NCI-H524 treated with DMSO at 0.1 percent for 48 hours (cell line): ENCODE data around the gene VRK3.

ENCODE experiments used
- DNase-seq: peaks from one replicate; lab custom pipeline; 2025; lab: John Stamatoyannopoulos, UW

VRK3 gene

DNA sequence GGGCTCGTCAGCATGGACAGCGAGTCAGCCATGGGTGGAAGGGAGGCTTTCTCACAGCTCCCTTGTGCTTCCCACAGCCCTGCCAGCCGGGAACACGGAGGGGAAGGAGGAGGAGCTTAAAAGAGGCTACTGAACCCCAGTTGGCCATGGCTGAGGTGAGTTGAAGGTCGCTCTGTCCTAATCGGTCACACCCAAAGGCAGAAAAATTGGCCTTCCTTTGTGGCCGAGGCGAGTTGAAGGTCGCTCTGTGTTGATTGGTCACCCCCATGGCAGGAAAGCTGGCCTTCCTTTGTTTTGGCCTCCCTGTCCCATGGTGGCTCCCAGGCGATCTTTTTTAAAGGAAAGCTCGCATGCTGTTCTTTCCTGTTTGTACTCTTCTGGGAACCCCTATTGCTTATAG is 5.8 kb upstream of the VRK3 start:
- DNase-seq: no peak

DNA sequence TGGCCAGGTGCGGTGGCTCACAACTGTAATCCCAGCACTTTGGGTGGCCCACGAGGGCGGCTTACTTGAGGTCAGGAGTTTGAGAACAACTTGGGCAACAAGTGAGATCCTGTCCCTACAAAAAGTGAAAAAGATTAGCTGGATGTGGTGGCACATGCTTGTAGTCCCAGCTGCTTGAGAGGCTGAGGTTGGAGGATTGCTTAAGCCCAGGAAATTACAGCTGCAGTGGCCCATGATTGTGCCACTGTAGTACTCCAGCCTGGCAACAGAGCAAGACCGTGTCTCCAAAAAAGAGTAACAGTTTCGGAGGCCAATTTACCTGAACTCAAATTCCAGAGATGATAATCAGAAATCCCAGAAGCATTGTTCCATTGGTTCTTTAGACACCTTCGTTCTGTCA is 5.1 kb upstream of the VRK3 start:
- no peak for DNase-seq

DNA sequence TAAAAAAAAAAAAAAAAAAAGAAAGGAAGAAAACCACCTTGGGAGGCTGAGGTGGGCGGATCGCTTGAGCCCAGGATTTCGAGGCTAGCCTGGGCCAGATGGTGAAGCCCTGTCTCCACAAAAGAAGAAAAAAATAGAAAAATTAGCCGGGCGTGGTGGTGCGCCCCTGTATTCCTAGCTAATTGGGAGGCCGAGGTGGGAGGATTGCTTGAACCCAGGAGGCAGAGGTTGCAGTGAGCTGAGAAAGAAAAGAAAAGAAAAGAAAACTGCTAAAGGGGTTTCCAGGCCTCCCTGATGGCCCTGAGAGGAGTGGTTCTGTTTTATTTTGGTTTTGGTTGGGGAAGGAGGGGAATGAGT is 1.4 kb upstream of the VRK3 start:
- DNase-seq: no peak

DNA sequence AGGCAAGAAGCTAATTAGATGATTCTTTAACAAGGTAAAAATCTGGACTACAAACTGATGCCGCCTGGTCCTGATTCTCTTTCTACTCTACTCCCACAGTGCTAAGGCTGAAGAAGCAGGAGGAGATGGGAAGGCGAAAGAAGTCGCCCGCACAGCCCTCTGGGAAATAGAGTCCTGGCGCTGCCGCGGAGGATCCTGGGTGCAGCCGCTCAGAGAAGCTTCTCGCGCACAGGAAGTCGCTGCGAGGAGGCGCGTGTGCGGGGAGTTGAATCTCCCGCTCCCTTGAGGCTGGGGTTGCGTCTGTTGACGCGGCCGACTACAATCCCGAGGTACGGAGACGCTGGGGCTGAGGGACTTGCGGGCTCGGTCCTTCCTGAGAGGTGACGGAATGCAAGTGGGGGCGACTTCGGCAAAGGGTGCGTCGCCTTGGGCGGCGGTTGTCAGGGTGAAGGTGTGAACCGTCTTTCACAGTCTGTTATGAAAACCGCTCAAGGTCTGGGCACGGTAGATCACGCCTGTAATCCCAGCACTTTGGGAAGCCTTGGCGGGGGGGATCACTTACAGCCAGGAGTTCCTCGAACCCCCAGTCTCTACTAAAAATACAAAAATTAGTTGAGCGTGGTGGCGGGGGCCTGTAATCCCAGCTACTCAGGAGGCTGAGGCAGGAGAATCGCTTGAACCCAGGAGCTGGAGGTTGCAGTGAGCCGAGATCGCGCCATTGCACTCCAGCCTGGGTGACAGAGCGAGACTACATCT is 800 bp upstream of the VRK3 start, which contains the start of gene ZNF473:
ZNF473 (plus strand) TSS at position 212 of the 756 bp plus-strand sequence. CDS start 5,078 bp downstream, outside the sequence.
- peak; percentile 95 for DNase-seq

DNA sequence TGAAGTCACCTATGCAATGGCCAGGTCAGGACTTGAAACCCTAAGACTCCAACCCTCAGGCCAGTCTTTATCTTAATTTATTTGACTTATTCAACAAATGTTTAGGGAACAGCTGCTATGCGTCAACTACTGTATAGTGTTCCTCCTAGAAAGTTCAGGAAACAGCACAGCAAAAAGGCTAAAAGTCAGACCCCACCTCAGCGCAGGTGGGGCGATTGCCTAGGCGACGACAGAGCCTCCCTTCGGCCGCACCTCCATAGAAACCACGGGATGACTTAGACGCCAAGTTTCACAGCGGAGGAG is 502 bp downstream of the VRK3 start:
- DNase-seq: no peak

DNA sequence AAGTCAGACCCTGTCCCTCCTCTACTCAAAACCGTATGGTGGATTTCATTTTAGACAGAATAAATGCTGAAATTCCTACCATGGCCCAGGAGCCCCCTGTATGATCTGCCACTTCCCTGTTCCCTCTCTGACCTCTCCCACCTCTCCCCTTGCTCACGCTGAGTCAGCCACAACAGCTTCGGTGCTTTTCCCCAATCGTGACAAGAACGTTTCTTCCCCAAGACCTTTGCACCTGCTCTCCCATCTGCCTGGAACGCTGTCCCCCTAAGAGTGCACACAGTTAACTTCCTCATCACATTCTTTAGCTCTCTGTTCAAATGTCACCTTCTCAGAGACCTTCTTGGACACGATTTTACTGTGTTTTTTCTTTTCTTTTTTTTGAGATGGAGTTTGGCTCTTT is 2.3 kb downstream of the VRK3 start:
- DNase-seq: no peak

DNA sequence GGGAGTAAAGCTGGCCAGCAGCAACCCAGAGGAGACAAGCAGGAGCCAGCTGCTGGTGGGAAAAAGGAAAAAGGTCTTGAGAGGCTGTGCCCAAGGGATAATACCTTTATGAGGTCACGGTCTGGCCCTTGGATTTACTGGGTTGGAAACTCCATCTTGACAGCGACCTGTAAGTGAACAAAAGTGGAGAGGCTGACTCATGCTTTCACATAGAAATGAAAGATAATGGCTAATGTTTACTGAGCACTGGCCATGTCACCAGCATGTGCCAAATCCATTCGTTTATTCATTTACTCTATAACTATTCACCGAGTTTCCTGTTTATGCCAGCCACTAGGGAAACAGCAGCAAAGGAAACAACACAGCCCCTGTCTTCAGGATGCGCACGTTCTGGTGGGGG is 4.7 kb downstream of the VRK3 start:
- DNase-seq: no peak

DNA sequence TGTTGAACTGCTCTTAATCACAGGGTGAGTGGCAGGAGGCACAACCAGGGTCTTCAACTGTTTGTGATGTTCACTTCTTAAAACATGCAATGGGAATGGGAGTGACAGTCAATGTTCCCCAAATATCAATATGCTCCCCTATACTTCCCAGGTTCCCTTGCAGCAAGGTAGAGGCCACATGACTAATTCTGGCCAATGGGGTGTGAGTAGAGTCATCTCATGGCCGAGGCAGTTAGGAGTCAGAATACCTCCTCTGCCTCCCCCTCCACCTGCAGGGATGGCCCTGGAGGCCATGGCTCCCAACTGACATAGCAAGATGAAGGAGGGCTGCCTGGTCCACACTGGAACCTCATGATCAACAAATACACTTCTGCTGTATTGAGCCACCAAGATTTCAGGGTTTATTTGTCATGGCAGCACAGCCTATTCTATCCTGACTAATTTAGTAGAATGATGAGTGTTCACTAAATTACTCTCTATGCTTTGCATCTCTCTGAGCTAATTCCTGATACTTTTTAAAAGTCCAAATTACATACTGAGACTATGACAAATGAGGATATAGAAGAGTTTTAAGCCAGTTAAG is 8.9 kb downstream of the VRK3 start:
- DNase-seq: no peak

DNA sequence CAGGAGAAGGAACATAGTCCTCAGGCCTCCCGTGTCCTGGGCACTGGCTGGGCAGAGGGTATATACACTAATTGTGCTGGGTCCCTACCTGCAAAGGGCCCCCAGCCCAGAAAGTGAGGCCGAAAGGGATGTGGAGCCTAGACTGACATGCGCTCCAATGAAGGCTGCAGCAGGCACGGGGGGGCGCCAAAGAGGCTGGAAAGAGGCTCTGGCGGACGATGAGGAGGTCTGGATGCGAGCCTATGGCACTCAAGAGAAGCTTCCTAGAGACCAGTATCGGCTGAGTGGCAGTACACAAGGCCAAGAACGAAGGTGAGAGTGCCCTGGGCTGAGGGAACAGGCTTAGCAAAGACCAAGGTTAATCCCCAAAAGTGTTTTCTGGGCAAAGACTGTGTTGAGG is 16.6 kb downstream of the VRK3 start:
- DNase-seq: no peak

DNA sequence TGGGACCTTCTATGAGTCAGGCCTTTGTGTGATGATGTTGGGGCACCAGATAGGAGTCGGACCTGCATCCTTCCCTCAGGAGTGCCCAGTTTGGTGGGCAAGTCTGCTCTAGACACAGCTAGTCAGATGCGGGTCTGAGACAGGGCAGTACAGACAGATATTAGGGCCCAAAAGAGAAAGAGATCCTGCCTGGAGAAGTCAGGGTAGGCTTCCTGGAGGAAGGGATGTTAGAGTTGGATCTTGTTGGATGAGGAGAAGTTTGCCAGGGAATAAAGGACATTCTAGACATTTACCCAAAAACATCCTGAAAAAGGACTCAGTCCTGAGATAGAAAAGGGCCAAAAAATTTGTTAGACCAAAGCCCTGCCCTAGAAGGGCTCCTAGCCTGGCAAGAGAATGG is 17.2 kb downstream of the VRK3 start:
- no peak for DNase-seq

DNA sequence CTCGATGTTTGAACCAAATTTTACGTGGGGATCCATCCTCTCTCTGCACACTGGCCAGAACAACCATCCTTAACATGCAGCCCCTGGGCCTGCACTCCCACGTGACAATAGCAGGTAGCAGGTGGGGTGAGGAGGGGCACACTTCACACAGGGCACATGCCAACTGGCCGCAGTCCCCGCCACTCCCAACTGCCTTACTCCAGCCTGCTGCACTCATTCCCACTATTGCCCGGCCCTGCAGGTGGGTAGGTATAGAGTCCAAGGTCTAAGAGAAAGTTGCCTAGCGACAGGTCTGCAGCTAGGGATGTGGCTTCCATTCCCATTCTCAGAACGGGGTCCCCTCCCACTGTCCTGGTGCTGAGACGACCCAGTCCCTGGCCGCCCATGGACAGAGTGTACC is 18.0 kb downstream of the VRK3 start:
- DNase-seq: no peak

DNA sequence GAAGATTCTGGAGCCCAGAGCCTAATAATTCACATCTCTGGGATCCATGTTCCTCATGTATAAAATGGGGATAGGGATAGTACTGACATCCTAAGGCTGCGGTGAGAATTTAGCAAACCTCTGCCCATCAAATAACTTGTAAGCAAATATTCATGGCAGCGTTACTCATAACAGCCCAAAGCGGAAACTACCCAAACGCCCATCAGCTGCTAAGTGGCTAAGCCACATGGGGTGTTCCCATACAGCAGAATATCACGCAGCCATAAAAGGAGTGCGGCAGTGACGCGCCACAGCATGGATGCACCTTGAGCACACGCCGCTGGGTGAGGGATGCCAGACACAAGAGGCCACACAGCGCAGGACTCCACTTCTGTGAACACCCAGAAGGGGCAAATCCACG is 19.7 kb downstream of the VRK3 start:
- DNase-seq: no peak

DNA sequence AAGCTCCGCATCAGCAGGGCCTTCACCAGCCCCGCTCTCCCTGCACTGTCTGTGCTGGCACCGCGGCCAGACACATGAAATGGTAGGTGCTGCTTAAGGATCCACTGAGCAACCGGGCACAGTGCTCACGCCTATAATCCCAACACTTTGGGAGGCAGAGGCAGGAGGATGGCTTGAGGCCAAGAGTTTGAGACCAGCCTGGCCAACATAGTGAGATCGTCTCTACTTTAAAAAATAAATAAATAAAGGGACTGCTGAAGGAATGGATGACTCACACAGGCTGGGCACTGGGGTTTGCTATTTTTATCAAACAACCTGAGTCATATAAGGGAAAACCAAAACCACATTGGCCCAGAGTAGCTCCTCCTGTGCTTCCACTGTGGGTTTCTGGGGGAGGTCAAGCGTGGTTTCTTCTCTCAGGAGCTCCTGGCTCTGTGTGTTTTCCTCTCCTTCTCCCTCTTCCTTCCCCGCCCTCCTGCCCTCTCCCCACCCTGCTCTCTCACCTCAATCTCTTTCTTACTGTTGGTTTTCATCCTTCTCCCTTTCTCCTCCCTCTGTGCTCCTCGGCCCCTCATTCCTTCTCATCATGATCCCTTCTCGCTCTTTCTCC is 21.3 kb downstream of the VRK3 start:
- no peak for DNase-seq

DNA sequence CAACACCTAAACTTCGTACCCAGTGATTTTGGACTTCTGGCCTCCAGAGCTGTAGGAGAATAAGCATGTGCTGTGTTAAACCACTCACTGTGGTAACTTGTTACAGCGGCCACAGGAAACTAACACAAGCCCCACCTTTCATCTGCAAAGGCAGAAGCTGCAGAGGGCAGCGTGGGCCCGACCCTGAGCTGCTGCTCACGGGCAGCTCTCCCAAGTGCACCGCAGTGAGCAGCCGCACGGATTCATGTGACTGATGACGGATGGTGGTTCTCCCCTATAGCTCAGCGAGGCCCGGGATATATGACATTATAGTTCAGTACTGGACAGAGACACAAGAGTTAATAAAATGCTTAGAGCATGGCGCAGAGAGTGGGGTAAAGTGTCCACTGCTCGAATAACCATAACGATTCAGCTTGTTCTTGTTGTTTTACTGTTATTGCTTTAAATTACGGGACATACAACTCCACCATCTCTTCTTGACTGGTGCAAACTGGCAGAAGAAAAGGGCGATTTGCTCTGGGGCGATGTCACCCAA is 21.9 kb downstream of the VRK3 start:
- DNase-seq: no peak

DNA sequence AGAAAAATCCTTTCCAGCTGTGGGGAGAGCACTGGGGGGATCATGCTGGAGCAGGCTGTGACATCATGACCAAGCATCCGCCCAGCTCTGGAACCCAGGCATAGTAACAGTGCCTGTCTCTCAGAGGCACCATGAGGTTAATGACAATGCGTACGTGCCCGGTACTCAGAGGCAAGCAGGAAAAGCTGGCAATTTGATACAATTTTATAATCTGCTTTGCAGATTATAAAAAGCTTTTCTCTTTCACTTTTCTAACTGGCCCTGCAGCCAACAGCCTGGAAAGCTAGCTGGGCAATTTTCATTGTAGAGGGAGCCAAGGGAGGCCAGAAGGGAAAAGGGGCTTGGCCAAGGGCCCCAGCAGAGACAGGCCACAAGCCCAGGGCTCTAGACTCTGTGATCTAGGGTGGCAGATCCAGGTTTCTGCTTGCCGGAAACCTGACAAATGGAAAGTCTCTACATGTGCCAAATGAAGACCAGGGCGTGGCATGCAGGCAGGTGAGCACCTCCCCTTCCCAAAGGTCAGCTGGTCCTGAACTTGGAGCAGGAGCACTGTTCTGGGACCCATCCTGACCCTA is 22.7 kb downstream of the VRK3 start:
- DNase-seq: no peak

DNA sequence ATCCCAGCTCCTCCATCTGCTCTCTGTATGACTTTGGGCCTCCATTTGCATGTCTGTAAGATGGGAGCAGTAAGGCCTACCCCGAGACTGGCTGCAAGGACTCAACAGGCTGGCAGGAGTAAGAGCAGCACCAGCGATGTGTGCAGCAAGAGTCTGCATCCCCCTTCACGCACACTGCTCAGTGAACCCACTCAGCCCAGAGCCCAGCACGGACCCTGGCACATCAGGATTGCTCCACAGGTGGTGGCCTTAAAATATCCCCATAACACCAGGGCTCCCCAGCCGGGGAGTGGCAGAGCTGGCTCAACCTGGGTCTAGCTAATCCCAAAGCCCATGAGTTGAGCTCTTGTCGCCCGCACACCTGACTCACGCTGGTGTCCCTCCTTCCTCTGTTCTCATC is 23.4 kb downstream of the VRK3 start:
- DNase-seq: no peak

DNA sequence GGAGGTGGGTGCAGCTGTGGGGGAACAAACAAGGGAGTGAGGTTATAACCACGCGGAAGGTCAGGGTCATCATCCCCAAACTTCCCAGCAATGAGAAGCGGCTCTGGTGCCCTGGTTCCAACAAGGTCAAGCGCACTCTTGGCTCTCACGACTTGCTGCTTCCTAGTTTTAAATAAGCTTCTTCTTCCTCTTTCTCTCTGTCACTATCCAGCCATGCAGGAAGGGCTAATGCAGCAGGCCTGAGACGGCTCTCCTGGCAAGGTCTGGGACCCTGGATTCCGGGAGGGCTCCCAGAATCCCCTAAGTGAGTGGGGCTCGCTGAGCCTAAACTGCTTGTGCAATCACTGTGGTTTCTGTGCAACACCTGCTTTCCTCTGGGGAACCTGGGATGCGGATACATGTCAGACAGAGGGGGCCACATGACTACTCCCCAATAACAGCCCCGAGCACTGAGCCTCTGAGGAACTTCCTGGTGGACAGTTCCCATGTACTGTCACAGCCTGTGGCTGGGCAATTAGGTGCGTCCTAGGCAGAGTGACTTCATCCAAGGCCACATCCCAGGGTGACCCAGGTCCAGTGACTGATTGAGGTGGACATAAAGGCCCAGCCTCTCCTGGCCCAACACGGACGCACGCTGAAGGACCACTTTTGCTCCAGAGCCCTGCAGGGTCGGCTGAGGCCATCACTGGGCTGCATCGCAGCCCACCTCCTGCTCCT is 24.2 kb downstream of the VRK3 start:
- DNase-seq: no peak

DNA sequence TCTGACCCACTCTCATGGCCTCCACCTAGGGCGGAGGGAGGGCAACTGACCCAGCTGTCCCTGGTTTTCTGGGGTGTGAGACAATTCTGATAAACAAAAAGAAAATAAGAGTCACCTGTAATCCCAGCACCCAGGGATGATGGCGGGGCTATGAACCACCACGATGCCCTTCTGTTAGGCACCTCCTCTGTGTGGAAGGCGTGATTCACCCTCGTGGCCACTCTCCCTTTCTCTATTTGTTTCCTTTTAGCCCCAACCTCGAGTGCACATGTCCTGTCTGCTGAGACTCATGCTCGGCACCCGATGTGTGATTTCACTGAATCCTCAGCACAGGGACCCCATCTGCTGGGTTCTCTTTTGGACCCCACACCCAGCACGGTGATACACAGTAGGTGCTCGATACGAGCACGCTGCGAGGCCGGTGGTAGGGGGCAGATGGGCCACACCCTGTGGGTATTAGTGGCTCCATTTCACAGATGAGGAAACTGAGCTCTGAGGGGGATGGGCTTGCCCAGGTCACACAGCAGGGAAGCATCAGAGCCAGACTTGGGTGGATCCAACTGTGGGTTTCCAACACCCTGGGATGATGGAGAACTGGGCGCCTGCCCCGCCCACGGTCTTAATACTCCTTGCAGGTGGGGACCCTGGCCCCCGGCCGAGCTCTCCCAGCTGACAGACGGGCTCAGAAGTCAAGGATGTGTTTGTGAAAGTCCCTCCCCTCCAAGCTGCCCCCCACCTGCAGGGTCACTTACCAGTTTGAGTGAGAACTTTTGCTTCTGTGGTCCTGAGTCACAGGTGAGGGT is 24.9 kb downstream of the VRK3 start:
- DNase-seq: no peak

DNA sequence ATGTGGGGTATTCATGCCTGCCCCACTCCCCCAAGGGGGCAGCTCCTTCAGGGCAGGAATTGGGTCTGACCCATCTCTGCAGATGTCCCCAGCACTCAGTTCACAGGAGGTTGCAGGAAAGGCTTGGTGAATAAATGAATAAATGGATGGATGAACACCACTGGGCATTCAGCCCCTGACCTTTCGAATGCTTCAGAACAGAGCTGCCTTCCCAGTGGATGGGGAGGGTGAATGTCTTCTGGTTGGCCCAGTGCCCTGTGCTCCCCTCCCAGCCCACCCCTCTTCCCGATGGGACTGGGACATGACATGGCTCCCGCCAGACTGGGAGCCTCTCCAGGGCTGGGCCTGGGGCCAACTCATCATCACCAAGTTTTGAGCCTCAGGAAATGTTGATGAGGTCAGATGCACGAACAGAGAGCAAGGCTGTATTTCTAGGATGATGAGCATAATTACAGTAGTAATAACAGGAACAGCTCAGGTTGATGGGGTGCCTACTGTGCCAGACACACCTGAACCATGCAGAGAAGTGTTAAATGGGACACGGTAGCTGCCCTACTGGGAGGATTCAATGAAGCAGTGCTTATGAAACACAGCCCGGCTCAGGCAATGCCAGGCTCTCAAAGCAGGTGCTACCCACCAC is 25.7 kb downstream of the VRK3 start:
- DNase-seq: no peak

DNA sequence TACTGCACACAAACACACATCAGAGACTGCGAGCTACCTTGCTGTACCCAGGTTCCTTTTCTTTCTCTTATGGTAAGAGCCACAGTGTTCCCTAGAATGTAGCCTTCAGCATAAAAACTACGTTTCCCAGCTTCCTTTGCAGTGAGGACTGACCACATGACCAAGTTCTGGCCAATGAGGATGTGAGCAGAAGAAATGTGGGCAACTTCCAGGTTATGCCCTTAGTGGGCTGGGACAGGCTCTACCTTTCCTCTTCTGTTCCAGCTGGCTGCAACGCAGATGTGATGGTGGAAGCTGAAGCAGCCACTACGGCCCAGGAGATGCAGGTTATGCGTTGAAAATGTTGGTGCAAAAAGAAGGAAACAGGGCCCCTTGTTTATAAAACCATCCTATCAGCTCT is 27.5 kb downstream of the VRK3 start:
- no peak for DNase-seq

DNA sequence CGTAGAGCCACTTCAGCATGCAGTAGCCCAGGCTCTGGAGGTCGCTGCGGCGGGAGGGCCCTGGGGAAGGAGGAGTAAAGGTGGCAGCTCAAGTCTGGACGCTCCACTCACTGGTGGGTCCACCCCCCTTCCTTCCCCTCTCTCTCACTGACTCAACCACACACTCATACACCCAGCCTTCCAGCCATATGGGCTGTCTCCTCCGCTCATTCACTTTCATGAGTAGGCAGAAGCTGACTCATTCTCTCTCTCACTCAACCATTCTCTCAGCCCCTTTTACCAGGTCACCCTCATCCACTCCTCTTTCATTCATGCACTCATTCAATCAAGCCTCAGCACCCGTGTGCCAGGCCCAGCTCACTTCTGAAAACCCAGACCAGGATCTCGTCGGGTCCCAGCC is 36.7 kb downstream of the VRK3 start:
- no peak for DNase-seq
